ENCODE measurements around the gene PLD2.

The PLD2 gene

DNA sequence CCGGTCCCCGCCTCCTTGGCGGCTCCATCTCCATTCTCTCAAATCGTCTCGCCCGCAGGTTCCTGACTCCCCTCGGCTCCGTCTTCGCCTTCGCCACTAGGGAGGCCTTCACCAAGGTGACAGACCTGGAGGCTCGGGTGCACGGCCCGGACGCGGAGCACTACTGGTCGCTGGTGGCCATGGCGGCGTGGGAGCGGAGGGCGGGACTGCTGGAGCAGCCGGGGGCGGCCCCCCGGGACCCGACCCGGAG, 17.3 kb upstream of the PLD2 start:
- no peak for DNase-seq (ENCODE audit: low read depth, low spot score)
- H3K4me3 ChIP-seq (ENCODE audit: low read length): peak overlapping the region; percentile 66

DNA sequence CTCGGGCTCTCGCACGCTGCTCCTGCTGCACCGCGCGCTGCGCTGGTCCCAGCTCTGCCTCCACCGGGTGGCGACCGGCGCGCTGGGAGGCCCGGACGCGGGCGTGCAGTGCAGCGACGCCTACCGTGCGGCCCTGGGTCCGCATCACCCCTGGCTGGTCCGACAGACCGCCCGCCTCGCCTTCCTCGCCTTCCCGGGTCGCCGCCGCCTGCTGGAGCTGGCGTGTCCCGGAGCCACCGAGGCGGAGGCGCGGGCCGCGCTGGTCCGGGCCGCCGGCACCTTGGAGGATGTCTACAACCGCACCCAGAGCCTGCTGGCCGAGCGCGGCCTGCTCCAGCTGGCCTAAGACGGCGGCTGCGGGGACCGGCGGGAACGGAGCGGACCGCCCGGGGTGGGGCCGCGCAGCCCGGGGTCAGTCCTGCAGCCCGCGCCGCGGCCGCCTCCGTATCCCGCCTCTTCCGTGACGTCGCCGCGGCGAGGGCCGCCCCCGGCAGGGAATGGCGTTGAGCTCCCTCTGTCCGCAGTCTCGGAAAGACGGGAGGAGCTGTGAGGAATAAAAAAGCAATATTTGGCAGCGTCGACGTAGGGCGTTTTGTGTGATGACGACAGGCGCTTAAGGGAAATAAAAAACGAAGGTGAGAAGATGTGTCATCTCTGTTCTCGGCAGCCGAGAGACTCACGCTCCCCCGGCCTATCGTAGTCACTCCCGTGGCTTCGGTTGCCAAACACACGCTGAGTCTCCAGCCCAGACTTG, 16.8 kb upstream of the PLD2 start:
- H3K4me3 ChIP-seq (ENCODE audit: low read length): peak overlapping the region; percentile 66
- DNase-seq (ENCODE audit: low read depth, low spot score): peak; percentile 69

DNA sequence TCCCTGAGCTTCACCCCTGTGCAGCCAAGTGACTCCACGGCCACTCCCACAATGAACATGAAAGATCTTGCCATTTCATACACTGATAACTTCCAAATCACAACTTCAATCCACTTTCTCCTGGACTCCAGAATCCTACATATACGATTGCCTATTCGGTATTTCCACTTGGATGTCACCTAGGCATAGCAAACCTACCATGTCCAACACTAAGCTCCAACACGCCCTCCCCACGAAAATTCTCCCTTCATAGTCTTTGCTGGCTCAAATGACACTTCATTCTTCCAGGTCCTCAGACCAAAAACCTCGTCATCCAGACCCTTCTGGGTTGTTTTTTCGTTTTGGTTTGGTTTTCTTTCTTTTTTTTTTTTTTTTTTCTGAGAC, 16.3 kb upstream of the PLD2 start:
- DNase-seq (ENCODE audit: low read depth, low spot score): no peak
- H3K4me3 ChIP-seq (ENCODE audit: low read length): peak overlapping the region; percentile 66

DNA sequence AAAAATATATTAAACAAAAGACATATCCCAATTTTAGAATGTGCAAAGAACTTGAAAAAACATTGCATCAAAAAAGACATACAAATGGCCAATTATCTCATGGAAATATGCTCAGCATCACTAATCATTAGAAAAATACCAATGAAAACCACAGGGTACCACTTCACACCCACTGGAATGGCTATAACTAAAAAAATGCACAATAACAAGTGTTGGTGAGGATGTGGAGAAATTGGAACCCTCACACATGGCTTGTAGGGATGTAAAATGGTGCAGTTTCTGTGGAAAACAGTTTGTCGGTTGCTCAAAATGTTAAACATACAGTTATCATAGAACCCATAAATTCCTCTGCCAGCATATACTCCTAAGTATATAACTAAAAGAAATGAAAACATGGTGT, 11.8 kb upstream of the PLD2 start:
- no peak for DNase-seq (ENCODE audit: low read depth, low spot score)
- no peak overlapping the region for H3K4me3 ChIP-seq (ENCODE audit: low read length)

DNA sequence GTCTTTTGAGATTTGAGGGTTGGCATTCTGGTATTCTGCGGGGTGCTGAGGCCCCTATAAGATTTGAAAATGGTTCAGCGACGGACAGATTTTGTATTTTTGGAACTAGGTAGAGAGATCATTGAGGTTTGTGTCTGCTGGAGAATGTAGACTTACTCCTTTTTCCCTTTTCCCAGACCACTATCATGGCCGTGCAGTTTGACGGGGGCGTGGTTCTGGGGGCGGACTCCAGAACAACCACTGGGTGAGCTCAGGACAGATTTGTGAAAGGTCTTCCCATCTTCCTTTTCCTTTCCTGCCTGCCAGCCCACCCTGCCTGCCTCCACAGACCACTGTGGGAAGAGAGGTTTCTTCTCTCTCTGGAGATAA, 10.4 kb upstream of the PLD2 start:
- H3K4me3 ChIP-seq (ENCODE audit: low read length): peak overlapping the region; percentile 94
- DNase-seq (ENCODE audit: low read depth, low spot score): peak; percentile 12

DNA sequence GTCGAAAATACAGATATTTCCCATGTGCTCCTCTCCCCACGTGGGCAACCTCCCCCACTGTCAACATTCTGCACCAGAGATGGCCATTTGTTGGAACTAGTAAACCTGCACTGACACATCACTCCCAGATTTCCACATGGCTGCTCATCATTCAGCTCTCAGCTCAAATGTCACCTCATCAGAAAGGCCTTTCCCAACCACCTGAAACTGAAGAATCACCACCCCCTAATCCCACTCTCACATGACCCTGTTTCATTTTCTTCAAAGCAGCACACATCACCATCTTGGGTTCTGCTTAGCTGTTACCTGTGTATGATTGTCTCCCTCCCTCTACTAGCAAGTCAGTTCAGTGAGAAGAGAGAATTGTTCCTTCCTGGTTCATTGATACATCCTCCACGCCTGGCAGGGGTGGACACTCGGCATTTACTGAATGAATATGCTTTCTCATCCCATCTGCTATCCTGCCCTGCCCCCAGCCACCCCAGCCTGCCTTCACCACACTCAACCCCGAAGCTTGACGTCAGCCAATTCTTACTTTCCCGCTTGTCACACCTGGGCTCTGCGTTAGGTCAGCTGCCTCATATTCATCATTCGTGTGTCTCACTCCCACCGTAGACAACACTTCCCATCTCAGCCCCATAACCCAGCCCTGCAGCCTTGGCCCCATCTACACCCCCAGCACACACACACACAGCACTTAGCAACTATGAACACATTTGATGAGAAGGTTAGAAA, 6.3 kb upstream of the PLD2 start:
- H3K4me3 ChIP-seq (ENCODE audit: low read length): no peak overlapping the region
- DNase-seq (ENCODE audit: low read depth, low spot score): no peak

DNA sequence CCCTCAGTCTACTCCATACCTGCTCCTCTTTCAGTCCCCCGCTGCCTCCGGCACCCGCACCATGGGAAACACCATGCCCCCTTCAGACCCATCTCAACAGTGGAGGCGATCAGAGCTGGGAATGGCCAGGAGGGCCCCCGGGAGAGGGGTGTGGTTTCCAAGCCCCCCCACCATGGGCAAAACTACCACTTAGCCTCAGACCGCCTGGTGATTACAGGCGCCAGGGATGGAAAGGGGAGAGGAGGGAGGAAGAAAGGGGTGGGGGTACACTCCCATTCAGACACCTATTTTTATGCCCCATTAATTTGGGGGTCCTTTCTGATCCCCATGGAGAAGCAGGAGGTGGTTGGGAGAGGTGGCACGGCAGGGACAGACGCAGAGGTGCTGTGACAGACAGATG, 4.7 kb upstream of the PLD2 start, which contains the start of gene C17orf114:
TSS of gene C17orf114 (minus strand) at position 101 of the 400 bp plus-strand sequence.
- DNase-seq (ENCODE audit: low read depth, low spot score): no peak
- no peak within 1 kb of the TSS for H3K4me3 ChIP-seq (ENCODE audit: low read length)

DNA sequence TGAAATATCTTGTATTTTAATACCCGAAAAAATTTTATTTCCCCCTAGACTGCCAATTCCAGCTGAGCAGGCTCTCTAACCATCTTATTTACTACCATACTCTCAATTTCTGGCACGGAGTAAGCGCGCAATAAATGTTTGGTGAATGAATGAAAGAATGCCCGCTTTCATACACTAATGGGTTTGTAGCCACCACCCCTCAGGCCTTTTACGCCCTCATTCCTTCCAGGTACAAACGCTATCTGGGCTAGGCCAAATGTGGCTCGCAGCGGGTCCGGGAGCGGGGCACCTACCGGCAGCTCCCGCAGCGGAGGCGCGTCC, 536 bp upstream of the PLD2 start:
- peak overlapping the region; percentile 64 for H3K4me3 ChIP-seq (ENCODE audit: low read length)
- no peak for DNase-seq (ENCODE audit: low read depth, low spot score)

DNA sequence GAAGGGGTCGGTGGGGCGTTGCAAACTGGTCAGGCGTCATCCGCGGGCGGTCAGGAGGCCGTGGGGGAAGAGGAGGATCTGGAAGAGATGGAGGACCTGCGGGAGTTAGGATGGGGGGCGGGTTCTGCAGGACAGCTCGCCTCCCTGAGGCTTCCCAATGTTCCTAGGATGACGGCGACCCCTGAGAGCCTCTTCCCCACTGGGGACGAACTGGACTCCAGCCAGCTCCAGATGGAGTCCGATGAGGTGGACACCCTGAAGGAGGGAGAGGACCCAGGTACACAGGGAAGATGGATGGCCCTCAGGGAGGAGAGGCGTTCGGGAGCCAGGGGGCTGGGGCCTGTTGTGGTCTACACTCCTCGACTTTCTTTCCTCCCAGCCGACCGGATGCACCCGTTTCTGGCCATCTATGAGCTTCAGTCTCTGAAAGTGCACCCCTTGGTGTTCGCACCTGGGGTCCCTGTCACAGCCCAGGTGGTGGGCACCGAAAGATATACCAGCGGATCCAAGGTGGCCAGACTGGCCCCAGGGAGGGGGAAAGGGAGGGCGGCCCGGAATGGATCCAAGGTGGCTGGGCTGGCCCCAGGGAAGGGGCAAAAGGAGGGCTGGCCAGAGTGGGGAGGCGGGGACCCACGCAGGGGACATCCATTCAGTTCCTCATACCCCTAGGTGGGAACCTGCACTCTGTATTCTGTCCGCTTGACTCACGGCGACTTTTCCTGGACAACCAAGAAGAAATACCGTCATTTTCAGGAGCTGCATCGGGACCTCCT, 839 bp downstream of the PLD2 start:
- peak overlapping the region; percentile 59 for H3K4me3 ChIP-seq (ENCODE audit: low read length)
- DNase-seq (ENCODE audit: low read depth, low spot score): no peak

DNA sequence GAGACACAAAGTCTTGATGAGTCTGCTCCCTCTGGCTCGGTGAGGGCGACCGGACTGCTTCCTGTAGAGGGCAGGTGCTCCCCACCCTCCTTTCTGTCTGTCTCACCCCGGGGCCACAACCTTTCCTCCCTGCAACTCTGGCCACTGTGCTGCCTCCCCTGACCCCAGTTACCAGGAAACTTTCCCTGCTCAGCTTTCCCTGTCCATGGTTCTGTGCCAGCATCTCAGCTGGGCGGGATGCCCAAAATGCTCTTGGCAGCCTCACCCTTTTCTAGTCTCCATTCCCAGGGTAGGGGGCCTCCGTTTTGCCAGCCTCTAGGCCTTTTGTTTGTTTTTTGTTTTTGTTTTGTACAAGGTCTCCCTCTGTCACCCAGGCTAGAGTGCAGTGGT, 1.4 kb downstream of the PLD2 start:
- DNase-seq (ENCODE audit: low read depth, low spot score): no peak
- no peak overlapping the region for H3K4me3 ChIP-seq (ENCODE audit: low read length)

DNA sequence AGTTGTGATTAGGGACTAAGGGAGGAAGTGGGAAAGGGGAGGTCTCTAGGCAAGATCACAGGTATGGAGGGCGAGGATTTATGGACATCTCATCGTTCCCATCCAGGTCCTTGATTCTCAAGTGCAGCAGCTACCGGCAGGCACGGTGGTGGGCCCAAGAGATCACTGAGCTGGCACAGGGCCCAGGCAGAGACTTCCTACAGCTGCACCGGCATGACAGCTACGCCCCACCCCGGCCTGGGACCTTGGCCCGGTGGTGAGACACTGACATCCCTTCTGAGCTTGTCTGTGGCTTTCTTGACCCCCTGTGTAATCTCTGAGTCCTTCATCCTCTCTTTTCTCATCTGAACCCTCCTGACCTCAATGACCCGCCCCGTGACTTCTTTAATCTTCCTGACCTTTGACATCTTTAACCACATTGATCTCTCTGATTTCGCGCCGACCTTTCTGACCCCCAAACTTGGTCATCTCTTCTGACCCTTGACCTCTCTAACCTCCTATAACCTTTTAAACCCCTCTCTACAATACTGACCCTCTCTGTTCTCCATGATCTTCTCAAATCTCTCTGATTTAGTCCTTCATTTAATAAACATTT, 3.8 kb downstream of the PLD2 start:
- no peak for DNase-seq (ENCODE audit: low read depth, low spot score)
- H3K4me3 ChIP-seq (ENCODE audit: low read length): no peak overlapping the region

DNA sequence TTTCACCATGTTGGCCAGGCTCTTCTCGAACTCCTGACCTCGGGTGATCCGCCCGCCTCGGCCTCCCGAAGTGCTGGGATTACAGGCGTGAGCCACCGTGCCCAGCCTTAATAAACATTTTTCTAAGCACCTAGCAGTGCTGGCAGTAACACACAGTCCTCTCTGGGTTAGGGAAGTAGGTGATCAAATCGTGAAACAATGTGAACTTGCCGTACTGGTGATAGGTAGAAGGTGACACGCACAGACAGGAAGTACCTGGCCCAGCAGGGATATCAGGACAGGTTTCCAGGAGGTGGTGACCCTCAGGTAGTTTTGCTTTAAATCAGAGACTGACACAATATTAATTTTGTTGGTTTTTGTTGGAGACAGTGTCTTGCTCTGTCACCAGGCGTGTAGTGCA, 4.5 kb downstream of the PLD2 start:
- no peak for DNase-seq (ENCODE audit: low read depth, low spot score)
- no peak overlapping the region for H3K4me3 ChIP-seq (ENCODE audit: low read length)

DNA sequence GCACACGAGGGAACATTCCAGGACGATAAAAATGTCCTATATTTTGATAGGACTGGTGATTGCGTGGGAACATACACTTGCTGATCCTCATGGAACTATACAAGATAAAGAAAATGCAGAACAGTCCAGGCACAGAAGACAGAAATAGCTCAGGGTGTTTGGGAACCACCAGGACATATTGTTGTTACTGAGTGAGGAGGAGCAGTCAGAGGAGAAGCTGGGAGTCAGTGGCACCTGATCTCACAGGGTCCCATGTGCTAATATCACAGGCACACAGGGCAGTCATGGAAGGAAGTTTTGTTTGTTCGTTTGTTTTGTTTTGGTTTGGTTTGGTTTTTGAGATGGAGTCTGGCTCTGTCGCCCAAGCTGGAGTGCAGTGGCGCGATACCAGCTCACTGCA, 5.7 kb downstream of the PLD2 start:
- DNase-seq (ENCODE audit: low read depth, low spot score): no peak

DNA sequence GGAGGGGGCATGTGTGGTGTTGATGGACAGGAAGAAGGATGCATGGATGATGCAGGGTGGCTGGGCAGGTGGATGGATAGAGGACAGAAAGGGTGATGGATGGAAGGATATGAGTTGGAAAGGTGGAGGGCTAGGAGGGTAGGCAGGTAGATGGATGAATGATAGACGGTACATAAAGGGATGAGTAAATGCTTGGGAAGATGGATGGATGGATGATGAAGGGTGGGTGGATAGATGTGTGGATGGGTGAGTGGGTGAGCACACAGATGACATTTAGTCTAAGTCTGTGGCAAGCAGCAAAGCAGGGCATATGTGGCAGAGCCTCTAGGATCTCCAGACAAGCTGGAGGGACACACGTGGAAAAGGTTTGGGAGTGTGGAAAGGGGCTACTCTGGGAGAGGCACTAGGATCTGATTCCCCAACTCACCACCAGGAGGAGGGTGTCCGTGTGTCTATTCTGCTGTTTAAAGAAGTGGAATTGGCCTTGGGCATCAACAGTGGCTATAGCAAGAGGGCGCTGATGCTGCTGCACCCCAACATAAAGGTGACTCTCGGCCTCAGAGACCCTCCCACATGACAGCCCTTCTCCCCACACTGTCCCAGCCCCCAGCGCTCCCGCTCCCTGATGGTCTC, 8.2 kb downstream of the PLD2 start:
- no peak for DNase-seq (ENCODE audit: low read depth, low spot score)
- no peak overlapping the region for H3K4me3 ChIP-seq (ENCODE audit: low read length)

More for the DNA sequence above, 5.7 kb downstream of the PLD2 start:
- no peak overlapping the region for H3K4me3 ChIP-seq (ENCODE audit: low read length)

DNA sequence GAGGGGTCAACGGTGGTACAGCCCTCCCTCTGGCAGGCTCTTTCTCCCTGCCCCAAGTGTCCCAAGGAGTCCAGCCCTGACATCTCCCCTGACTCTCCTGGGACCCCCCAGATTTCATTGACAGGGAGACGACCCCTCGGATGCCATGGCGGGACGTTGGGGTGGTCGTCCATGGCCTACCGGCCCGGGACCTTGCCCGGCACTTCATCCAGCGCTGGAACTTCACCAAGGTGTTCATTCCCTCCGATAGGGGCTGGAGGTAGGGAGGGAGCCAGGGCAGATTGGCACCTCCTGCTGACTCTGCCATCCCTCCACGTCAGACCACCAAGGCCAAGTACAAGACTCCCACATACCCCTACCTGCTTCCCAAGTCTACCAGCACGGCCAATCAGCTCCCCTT, 9.9 kb downstream of the PLD2 start:
- no peak overlapping the region for H3K4me3 ChIP-seq (ENCODE audit: low read length)
- no peak for DNase-seq (ENCODE audit: low read depth, low spot score)

DNA sequence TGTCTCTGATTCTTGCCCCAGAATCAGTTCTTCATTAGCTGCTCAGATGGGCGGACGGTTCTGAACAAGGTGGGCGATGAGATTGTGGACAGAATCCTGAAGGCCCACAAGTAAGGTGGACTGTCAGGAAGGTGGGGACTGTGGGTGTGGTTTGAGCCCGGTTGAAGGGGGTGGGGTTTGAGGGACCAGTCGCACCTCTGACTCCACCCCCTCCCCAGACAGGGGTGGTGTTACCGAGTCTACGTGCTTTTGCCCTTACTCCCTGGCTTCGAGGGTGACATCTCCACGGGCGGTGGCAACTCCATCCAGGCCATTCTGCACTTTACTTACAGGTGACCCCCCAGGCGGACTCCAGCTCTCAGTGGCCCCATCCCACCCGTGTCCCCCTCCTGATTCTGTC, 11.3 kb downstream of the PLD2 start:
- DNase-seq (ENCODE audit: low read depth, low spot score): no peak
- no peak overlapping the region for H3K4me3 ChIP-seq (ENCODE audit: low read length)

DNA sequence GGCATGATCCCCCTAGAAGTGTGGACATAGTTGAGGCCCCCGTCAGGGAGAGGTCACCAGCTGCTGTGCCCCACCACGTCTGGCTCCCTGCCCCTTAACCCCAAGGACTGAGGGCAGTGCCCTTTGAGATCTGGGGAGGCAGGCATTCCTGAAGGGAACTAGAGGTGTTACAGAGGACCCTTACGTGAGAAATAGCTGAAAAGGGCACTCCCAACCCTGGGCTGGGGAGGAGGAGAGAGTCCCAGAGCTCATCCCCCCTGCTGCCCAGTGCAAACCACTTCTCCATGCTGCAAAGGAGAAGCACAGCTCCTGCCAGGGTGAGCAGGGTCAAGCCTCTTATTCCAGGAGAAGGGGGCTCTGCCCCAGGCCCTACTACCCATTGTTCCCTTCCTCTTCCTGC, 15.9 kb downstream of the PLD2 start:
- H3K4me3 ChIP-seq (ENCODE audit: low read length): no peak overlapping the region
- no peak for DNase-seq (ENCODE audit: low read depth, low spot score)

DNA sequence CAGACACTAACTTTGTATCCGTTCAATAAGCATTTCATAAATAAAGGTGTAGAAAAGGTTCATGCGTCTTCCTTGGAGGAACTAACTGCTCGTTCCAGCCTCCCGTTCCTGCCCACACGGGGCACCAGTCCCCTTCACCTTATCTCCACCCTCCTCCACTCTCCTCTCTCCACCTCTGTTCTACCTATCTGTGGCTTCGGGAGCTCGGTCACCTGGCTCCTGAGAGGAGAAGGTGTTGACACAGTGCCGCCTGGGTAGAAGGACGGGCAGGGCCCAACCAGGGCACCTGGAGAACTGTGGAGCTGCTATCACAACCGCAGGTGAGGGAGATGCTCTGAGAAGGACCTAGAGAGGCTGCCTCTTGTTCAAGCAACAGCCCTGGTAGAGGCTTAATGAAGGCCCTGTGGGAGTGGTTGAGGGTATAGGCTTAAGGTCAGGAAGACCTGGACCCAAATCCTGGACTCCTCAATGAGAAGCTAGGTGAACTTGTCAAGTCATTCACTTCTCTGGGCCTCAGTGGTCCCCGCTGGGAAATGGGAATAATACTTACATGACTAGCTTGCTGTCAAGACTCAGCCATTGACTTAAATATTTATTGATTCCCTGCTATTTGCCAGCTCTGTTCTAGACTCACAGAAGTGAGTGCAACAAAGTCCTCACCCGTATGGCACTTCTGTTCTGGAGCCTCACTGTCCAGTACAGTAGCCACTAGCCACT, 16.6 kb downstream of the PLD2 start:
- no peak overlapping the region for H3K4me3 ChIP-seq (ENCODE audit: low read length)
- DNase-seq (ENCODE audit: low read depth, low spot score): no peak

DNA sequence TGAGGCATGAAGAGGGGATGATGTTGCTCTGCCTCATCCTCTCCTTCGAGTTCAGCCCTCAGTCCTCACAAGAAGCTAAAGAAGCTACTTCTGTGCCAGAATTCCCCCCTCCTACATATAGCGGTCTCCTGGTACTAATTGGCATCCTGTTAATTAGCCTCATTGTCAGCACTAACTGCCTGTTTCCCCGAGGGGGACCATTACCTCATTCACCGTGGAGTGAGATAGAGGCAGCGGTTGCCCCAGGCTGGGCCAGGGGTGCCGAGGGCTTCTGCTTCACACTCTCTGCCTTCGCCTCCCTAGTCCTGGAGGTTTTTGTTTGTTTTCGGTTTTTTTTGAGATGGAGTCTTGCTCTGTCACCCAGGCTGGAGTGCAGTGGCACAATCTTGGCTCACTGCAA, 20.4 kb downstream of the PLD2 start:
- no peak overlapping the region for H3K4me3 ChIP-seq (ENCODE audit: low read length)
- DNase-seq (ENCODE audit: low read depth, low spot score): no peak
